RWPE2 (cell line): ENCODE measurements around the gene DNMBP.

ENCODE experiments used
- ATAC-seq: fragments of 200-7000 bp; cut with Tn5 transposase; 3 replicates; pipeline ENCODE4 v1.9.1; 2021; ENCODE audit warnings: low read depth
- DNase-seq: peaks from one replicate; pipeline ENCODE4 v3.0.0-alpha.2; 2020; ENCODE audit warnings: low spot score
- H3K27ac ChIP-seq: fragments of 450-650 bp; 2 replicates; pipeline ENCODE4 v1.5.1; 2017; ENCODE audit warnings: mild to moderate bottlenecking; ENCODE audit not compliant: poor library complexity, severe bottlenecking
- H3K27me3 ChIP-seq: fragments of 250-450 bp; sonication (Bioruptor Pico); 2 replicates; pipeline ENCODE4 v1.5.1; 2021; ENCODE audit warnings: mild to moderate bottlenecking, moderate library complexity; ENCODE audit not compliant: insufficient read depth, poor library complexity, severe bottlenecking
- H3K36me3 ChIP-seq: fragments of 250-450 bp; sonication (Bioruptor Pico); 2 replicates; pipeline ENCODE4 v1.5.1; 2020; ENCODE audit warnings: low read depth, mild to moderate bottlenecking, moderate library complexity
- H3K4me1 ChIP-seq: fragments of 250-450 bp; sonication (Bioruptor Pico); 2 replicates; pipeline ENCODE4 v1.5.1; 2021; ENCODE audit warnings: mild to moderate bottlenecking, moderate library complexity; ENCODE audit not compliant: insufficient read depth, poor library complexity, severe bottlenecking
- H3K4me3 ChIP-seq: fragments of 250-450 bp; sonication (Bioruptor Pico); 2 replicates; pipeline ENCODE4 v1.5.1; 2021; ENCODE audit warnings: mild to moderate bottlenecking, moderate library complexity; ENCODE audit not compliant: severe bottlenecking
- H3K9me3 ChIP-seq: fragments of 250-450 bp; sonication (Bioruptor Pico); 2 replicates; pipeline ENCODE4 v1.5.1; 2021; ENCODE audit warnings: mild to moderate bottlenecking, moderate library complexity; ENCODE audit not compliant: severe bottlenecking
- TF ChIP-seq, protein P1 (sequence below): fragments of 450-650 bp; IDR thresholded peaks from one replicate; pipeline ENCODE4 v1.5.1; 2017; ENCODE audit warnings: mild to moderate bottlenecking, moderate library complexity; ENCODE audit not compliant: poor library complexity, severe bottlenecking

The DNMBP gene

GRCh38 chr10:99998889-99999288 is 10.9 kb downstream of the DNMBP start:
- Histone ChIP-seq H3K27ac (no peak overlapping the region), H3K9me3 (no peaks in the 10 kb centered on the region), H3K36me3 (peaks cover 40% of the 10 kb centered on the region), H3K4me1 (peaks cover 33% of the 10 kb centered on the region), H3K27me3 (no peaks in the 10 kb centered on the region), H3K4me3 (no peak overlapping the region)
- no peak for DNase-seq
- ATAC-seq, result no peak
- TF ChIP-seq, protein P1, sequence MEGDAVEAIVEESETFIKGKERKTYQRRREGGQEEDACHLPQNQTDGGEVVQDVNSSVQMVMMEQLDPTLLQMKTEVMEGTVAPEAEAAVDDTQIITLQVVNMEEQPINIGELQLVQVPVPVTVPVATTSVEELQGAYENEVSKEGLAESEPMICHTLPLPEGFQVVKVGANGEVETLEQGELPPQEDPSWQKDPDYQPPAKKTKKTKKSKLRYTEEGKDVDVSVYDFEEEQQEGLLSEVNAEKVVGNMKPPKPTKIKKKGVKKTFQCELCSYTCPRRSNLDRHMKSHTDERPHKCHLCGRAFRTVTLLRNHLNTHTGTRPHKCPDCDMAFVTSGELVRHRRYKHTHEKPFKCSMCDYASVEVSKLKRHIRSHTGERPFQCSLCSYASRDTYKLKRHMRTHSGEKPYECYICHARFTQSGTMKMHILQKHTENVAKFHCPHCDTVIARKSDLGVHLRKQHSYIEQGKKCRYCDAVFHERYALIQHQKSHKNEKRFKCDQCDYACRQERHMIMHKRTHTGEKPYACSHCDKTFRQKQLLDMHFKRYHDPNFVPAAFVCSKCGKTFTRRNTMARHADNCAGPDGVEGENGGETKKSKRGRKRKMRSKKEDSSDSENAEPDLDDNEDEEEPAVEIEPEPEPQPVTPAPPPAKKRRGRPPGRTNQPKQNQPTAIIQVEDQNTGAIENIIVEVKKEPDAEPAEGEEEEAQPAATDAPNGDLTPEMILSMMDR, result no peak

DNA sequence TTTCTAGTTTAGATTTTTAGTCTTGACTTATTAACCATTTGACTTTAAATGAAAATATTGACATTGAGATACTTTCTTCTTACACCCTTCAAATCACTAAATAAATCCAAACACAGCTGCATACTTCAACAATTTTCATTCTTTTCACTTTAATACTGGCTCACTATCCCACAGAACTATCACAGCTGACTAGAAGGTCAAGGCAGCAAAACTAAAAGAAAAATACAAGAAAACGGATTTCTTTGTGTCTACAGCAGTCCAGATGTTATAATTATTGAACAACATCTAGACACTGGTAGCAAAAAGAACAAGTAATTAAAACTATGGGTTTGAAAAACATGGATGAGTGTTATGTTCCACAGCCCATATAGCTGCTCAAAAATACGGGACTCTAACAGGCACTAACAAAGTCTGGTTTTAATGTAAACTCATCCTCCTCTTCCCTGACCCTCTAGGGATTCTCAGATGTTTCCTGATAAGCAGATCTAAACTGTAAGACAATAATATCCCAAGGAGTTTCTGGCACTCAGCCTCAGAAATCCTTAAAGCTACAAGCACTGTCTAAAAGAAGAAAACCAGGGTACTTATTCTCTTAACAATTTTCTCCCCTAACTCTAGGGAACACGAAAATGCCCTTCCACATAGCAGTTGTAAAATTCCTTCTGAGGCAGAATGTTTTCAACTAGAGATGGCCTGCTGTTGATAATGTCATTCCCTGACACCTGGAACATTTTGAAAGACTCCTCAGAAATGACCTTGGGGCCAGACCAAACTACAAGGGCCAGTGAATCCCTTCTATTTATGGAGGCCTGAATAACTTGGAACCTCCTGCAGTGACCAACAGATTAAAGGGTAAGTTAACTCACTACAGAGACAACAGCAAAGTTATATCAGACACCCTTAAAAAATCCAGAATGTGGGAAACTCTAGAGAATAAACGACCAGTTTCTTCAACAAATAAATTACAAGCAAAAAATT is 12.8 kb downstream of the DNMBP start:
- no peaks in the 10 kb centered on the region for H3K27me3 ChIP-seq
- peak; percentile 28; the same call in 1 of the 3 replicates for ATAC-seq
- no peak for DNase-seq
- TF ChIP-seq, protein P1, result no peak
- peaks cover 34% of the 10 kb centered on the region for H3K4me1 ChIP-seq
- H3K27ac ChIP-seq, result peak overlapping the region; percentile 46
- peaks cover 42% of the 10 kb centered on the region for H3K36me3 ChIP-seq
- H3K9me3 ChIP-seq, result no peaks in the 10 kb centered on the region
- H3K4me3 ChIP-seq, result no peak overlapping the region

DNA sequence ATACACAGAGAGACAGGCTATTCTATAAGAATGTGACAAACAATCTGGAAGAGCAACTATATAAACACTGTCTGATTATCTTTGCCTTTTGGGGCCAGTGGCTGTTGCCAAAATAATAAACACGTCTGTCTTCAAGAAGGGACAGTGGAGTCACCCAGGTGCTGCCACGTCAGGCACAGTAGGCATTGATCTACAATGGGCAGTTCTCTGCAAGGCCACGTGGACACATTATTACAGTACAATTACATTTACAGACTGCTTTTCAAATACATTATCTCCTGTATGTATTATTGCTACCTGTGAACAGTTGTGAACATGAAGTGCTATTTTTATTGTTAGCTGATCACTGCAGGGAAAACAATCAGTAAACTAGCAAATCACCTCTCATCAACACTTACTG is 14.0 kb downstream of the DNMBP start:
- Histone ChIP-seq H3K36me3 (peaks cover 45% of the 10 kb centered on the region), H3K27me3 (no peaks in the 10 kb centered on the region), H3K27ac (peak overlapping the region; percentile 37), H3K4me3 (no peak overlapping the region), H3K4me1 (peaks cover 31% of the 10 kb centered on the region), H3K9me3 (no peaks in the 10 kb centered on the region)
- ATAC-seq (no peak), DNase-seq (no peak)
- TF ChIP-seq, protein P1, result no peak

GRCh38 chr10:99995269-99995668 is 14.5 kb downstream of the DNMBP start:
- H3K36me3 ChIP-seq, result peaks cover 45% of the 10 kb centered on the region
- TF ChIP-seq, protein P1, result no peak
- H3K27me3 ChIP-seq, result no peaks in the 10 kb centered on the region
- no peaks in the 10 kb centered on the region for H3K9me3 ChIP-seq
- H3K27ac ChIP-seq, result peak overlapping the region; percentile 37
- H3K4me1 ChIP-seq, result peaks cover 31% of the 10 kb centered on the region
- DNase-seq (no peak), ATAC-seq (no peak)
- no peak overlapping the region for H3K4me3 ChIP-seq

- Histone ChIP-seq H3K9me3 (no peaks in the 10 kb centered on the region), H3K27ac (peak overlapping the region; percentile 37), H3K27me3 (no peaks in the 10 kb centered on the region), H3K4me3 (no peak overlapping the region), H3K36me3 (peaks cover 45% of the 10 kb centered on the region), H3K4me1 (peaks cover 31% of the 10 kb centered on the region)
- TF ChIP-seq, protein P1, result no peak
- no peak for DNase-seq
- ATAC-seq, result no peak
Measured at GRCh38 chr10:99994801-99995200, 14.9 kb downstream of the DNMBP start.
